H1 (cell line): ENCODE data around the gene NEK11. TPM values are rescaled to one million over a fixed set of nuclear protein-coding genes. Genes with fewer than 3 reads are reported as not detected.

Source experiments
- NRF1 ChIP-seq: IDR thresholded peaks from 2 replicates; pipeline ENCODE4 v1.6.1; 2011; ENCODE audit warnings: mild to moderate bottlenecking, low read depth, low read length, improper control_type of control experiment
- polyA plus RNA-seq, 7 experiments: library from polyadenylated mRNA; depleted of rRNA in 3 of 7; stranded (reverse) in 5 of 7; unstranded in 2 of 7; fragments of >200 nt in 5 of 7; fragments of 200-250 nt in 2 of 7; gene quantifications; 1 replicate in 5 of 7; 2 replicates in 1 of 7; 4 replicates in 1 of 7; pipeline versions ENCODE4 v1.2.1 to v1.2.3, GENCODE V29; 2011 to 2013; ENCODE audit warnings: missing spikeins in 2 of 7, mixed read lengths in 2 of 7
- total RNA-seq: library from RNA; stranded (reverse); fragmentation: NEBNext Ultra II Directional; extraction: Animal tissue kit (Norgen Biotek cat#: 25700); gene quantifications from 2 replicates; pipeline ENCODE4 v1.2.1, GENCODE V29; 2021

Gene NEK11
- total and polyA plus RNA-seq, 2 of the 8 experiments (the other 6 are each of a cell fraction or from before 2014, with no cell fraction given): 0.60 TPM; not detected in 1

DNA sequence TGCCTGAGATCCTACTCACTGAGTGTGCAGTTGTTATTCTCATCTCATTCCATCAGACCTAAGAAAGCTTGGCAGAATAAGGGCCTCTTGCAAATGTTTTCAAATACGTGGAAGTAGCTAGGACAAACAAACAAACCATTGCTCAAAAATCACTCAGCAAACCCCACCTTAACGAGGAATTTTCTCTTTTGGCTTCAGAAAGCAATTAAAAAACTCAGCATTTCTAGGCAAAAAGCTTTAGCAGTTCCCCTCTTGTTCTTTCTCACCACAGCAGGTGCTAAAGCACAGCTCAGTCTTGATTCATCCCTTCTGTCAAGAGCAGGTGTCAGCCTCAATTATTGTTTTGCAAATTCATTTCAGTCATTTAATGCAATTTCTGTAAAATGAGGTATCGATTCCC lies 296.3 kb downstream of the NEK11 start (continued):
- TF ChIP-seq NRF1: no peak
- TF ChIP-seq, all 59 proteins: peak for 0
